MM.1S (cell line): Measurements from ENCODE around the gene KLHL36.

ENCODE experiments used
- CTCF ChIP-seq: fragments of 300-600 bp; sonication (generic); IDR thresholded peaks from 2 replicates; pipeline ENCODE4 v1.5.1; 2016; ENCODE audit warnings: antibody characterized with exemption, low read length, mixed read lengths
- EZH2 ChIP-seq: fragments of 300-600 bp; sonication (generic); optimal IDR thresholded peaks from 2 replicates; pipeline ENCODE3; 2017; ENCODE audit warnings: low read depth, mild to moderate bottlenecking, antibody characterized with exemption, low read length, mixed read lengths
- EZH2phosphoT487 ChIP-seq: fragments of 300-600 bp; sonication (generic); IDR thresholded peaks from 2 replicates; pipeline ENCODE4 v1.6.1; 2018; ENCODE audit warnings: antibody characterized with exemption, low read length

DNA sequence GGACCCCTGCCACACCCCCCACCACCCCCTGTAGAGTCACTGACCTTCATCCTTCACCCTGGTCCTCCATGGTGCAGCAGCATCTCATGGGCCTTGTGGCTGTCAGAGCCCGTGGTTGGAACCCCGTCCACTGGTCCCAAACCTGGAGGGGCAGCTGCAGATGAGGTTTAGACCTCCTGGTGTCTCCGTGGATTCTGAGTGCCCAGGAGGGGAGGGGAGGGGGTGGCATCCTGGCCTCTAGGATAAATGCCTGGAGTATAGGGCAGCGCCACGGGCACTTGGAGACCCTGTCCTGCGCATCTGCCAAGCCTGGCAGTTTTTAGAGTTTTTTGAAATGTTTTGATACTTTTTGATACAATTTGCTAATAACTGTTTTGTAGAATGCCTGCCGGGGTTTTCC lies 17.5 kb downstream of the KLHL36 start:
- TF ChIP-seq CTCF (no peak), EZH2phosphoT487 (no peak), EZH2 (no peak)
